Aorta (tissue), 5 donors: Measurements from ENCODE around the gene MARK2. TPM values are rescaled to one million over a fixed set of nuclear protein-coding genes. Genes with fewer than 3 reads are reported as not detected.

Experiments used
- ATAC-seq: fragments of 200-7000 bp; cut with Tn5 transposase; one replicate; pipeline ENCODE4 v1.9.1; 2022; ENCODE audit warnings: moderate library complexity; ENCODE audit not compliant: low FRiP score
- DNase-seq, 2 donors: peaks; one replicate each; pipeline ENCODE4 v3.0.0-alpha.2; 2020
- H3K27ac ChIP-seq, 2 donors: one replicate each; pipeline ENCODE4 v1.5.1; 2013; ENCODE audit warnings: low read length in 2 of 2, mild to moderate bottlenecking in 2 of 2, moderate library complexity in 2 of 2, control low read depth in 1 of 2, inconsistent platforms in 1 of 2, low read depth in 1 of 2
- H3K27me3 ChIP-seq, 2 donors: one replicate each; pipeline ENCODE4 v1.6.1; 2013; ENCODE audit warnings: control low read depth in 1 of 2, low read length in 1 of 2, mild to moderate bottlenecking in 1 of 2, moderate library complexity in 1 of 2; ENCODE audit not compliant: insufficient read depth in 2 of 2, control insufficient read depth in 1 of 2
- H3K36me3 ChIP-seq, 2 donors: one replicate each; pipeline ENCODE4 v1.6.1; 2013; ENCODE audit warnings: control low read depth in 1 of 2, low read length in 1 of 2, mild to moderate bottlenecking in 1 of 2; ENCODE audit not compliant: insufficient read depth in 2 of 2, control insufficient read depth in 1 of 2
- H3K4me1 ChIP-seq, 2 donors: one replicate each; pipeline ENCODE4 v1.6.1; 2013; ENCODE audit warnings: low read length in 2 of 2, control low read depth in 1 of 2, mild to moderate bottlenecking in 1 of 2, moderate library complexity in 1 of 2; ENCODE audit not compliant: insufficient read depth in 2 of 2, control insufficient read depth in 1 of 2
- H3K4me3 ChIP-seq, 2 donors: one replicate each; pipeline ENCODE4 v1.5.1; 2013; ENCODE audit warnings: low read length in 2 of 2, control low read depth in 1 of 2, mild to moderate bottlenecking in 1 of 2
- H3K9me3 ChIP-seq: one replicate; pipeline ENCODE4 v1.6.1; 2013; ENCODE audit warnings: mild to moderate bottlenecking, low read length; ENCODE audit not compliant: control insufficient read depth
- WGBS, 2 donors: extraction: QIAGEN DNeasy Blood & Tissue Kit; methylation state at CpG; one replicate each; pipeline ENCODE4 v1.1.7; 2013; 5-methylcytosine and 5-hydroxymethylcytosine counted together
- intact Hi-C, 2 donors: fragments of 100-400 bp; cut with DNase I; formaldehyde crosslinking; loops; one replicate each; pipeline versions ENCODE4 v1.14.2 to v1.15.0; 2022
- polyA plus RNA-seq, 2 donors: library from polyadenylated mRNA; stranded (reverse); fragments of 200-250 nt; gene quantifications; one replicate each; pipeline ENCODE4 v1.2.3, GENCODE V29; 2013
- total RNA-seq, 2 donors: library from RNA; stranded (reverse); fragmentation: NEBNext Ultra II Directional; extraction: Animal tissue kit (Norgen Biotek cat#: 25700); gene quantifications; one replicate each; pipeline ENCODE4 v1.2.1, GENCODE V29; 2021
- donor health status: healthy with polysubstance abuse.
- donor health status: Bipolar disorder and iron deficiency.
- donor health status: DM: no; HTN: no; CAD: no.
- donor health status: DM: no; HTN: no; CAD: no.
- donor health status: DM: yes; HTN: yes; CAD: no.

Gene MARK2
- total and polyA plus RNA-seq, 4 donors, result 8.1 to 32.5 (median 18.9) TPM

GRCh38 chr11:63835158-63835545 lies 3.8 kb upstream of the MARK2 start:
- ATAC-seq, result no peak
- WGBS, 2 donors, result 76 to 77% methylated on average over 6 of the region's 6 CpGs
- Histone ChIP-seq H3K27me3 (no peaks in the 10 kb centered on the region), H3K36me3 (no peaks in the 10 kb centered on the region), H3K4me3 (no peak overlapping the region), H3K9me3 (no peaks in the 10 kb centered on the region), H3K4me1 (no peaks in the 10 kb centered on the region), H3K27ac (no peak overlapping the region)
- DNase-seq, result peak in 1 of 2 donors; percentile 44
- intact Hi-C loops, result loop anchor here (5.0 kb wide), 2 partner anchors 37 to 317 kb away; no protein-coding TSS in a partner anchor

GRCh38 chr11:63837027-63837688 lies 1.8 kb upstream of the MARK2 start:
- 14 to 15% methylated on average over 5 of the region's 5 CpGs for WGBS, 2 donors
- peaks cover 0 to 6% of the 10 kb centered on the region in 2 donors for H3K4me1 ChIP-seq
- H3K4me3 ChIP-seq, result no peak overlapping the region
- no peaks in the 10 kb centered on the region for H3K27me3 ChIP-seq
- intact Hi-C loops, result loop anchor here (1.0 to 5.0 kb wide), 3 partner anchors 35 to 315 kb away; no protein-coding TSS in a partner anchor
- no peaks in the 10 kb centered on the region for H3K9me3 ChIP-seq
- peak; percentile 79 to 84 for DNase-seq
- peak; percentile 59 for ATAC-seq
- no peak overlapping the region for H3K27ac ChIP-seq
- H3K36me3 ChIP-seq, result no peaks in the 10 kb centered on the region

- Histone ChIP-seq H3K4me1 (peaks cover 0 to 6% of the 10 kb centered on the region in 2 donors), H3K27me3 (no peaks in the 10 kb centered on the region), H3K9me3 (no peaks in the 10 kb centered on the region), H3K4me3 (no peak overlapping the region), H3K36me3 (no peaks in the 10 kb centered on the region), H3K27ac (peak overlapping the region in 1 of 2 donors; percentile 93)
- WGBS, 2 donors, result 51 to 55% methylated on average over 5 of the region's 5 CpGs
- DNase-seq, result peak; percentile 59 to 67
- ATAC-seq, result no peak
- intact Hi-C loops, result loop anchor here (1.0 to 5.0 kb wide), 4 partner anchors 35 to 315 kb away; partner anchors contain the start of gene NAA40 (in 1 of the 2)
Observed at GRCh38 chr11:63837739-63838138, 1.2 kb upstream of the MARK2 start.

GRCh38 chr11:63838150-63838677 lies 696 bp upstream of the MARK2 start:
- intact Hi-C loops, result loop anchor here (2.0 to 5.0 kb wide), 3 partner anchors 34 to 314 kb away; partner anchors contain the start of gene NAA40 (in 1 of the 2)
- H3K27ac ChIP-seq, result peak overlapping the region in 1 of 2 donors; percentile 93
- no peaks in the 10 kb centered on the region for H3K36me3 ChIP-seq
- no peak for ATAC-seq
- peaks cover 0 to 6% of the 10 kb centered on the region in 2 donors for H3K4me1 ChIP-seq
- peak overlapping the region in 1 of 2 donors; percentile 33 for H3K4me3 ChIP-seq
- DNase-seq, result peak; percentile 68 to 79
- H3K9me3 ChIP-seq, result no peaks in the 10 kb centered on the region
- H3K27me3 ChIP-seq, result no peaks in the 10 kb centered on the region
- 18 to 19% methylated on average over 18 of the region's 18 CpGs for WGBS, 2 donors

GRCh38 chr11:63839508-63840355 lies 822 bp downstream of the MARK2 start:
- Histone ChIP-seq H3K9me3 (no peaks in the 10 kb centered on the region), H3K27ac (peak overlapping the region in 1 of 2 donors; percentile 16), H3K4me3 (peak overlapping the region; percentile 86 to 89), H3K4me1 (peaks cover 0 to 6% of the 10 kb centered on the region in 2 donors), H3K27me3 (no peaks in the 10 kb centered on the region), H3K36me3 (peaks cover 0 to 2% of the 10 kb centered on the region in 2 donors)
- WGBS, 2 donors, result 0 to 1% methylated on average over 38 to 40 of the region's 40 CpGs
- DNase-seq (peak; percentile 66 to 80), ATAC-seq (no peak)
- intact Hi-C loops, result loop anchor here (2.0 to 10.0 kb wide), 4 partner anchors 33 to 313 kb away; partner anchors contain the start of genes NAA40 (in 1 of the 2) and ZFTA (in 1 of the 2)

GRCh38 chr11:63840356-63841060 lies 1.6 kb downstream of the MARK2 start:
- Histone ChIP-seq H3K4me1 (peaks cover 0 to 6% of the 10 kb centered on the region in 2 donors), H3K4me3 (peak overlapping the region; percentile 86 to 89), H3K9me3 (no peaks in the 10 kb centered on the region), H3K36me3 (peaks cover 0 to 2% of the 10 kb centered on the region in 2 donors), H3K27me3 (no peaks in the 10 kb centered on the region), H3K27ac (peak overlapping the region in 1 of 2 donors; percentile 10)
- 2% methylated on average over 13 of the region's 13 CpGs for WGBS, 2 donors
- DNase-seq (peak in 1 of 2 donors; percentile 30), ATAC-seq (no peak)
- intact Hi-C loops, result loop anchor here in 1 of 2 donors (10.0 kb wide), 1 partner anchor 76 kb away; the partner anchor contains the start of gene ZFTA

- H3K27me3 ChIP-seq, result no peaks in the 10 kb centered on the region
- WGBS, 2 donors, result 5 to 6% methylated on average over 3 of the region's 3 CpGs
- H3K4me3 ChIP-seq, result no peak overlapping the region
- ATAC-seq, result no peak
- peaks cover 0 to 6% of the 10 kb centered on the region in 2 donors for H3K4me1 ChIP-seq
- H3K27ac ChIP-seq, result peak overlapping the region in 1 of 2 donors; percentile 74
- intact Hi-C loops, result loop anchor here in 1 of 2 donors (10.0 kb wide), 1 partner anchor 77 kb away; the partner anchor contains the start of gene ZFTA
- DNase-seq, result peak in 1 of 2 donors; percentile 77
- H3K9me3 ChIP-seq, result no peaks in the 10 kb centered on the region
- H3K36me3 ChIP-seq, result peaks cover 0 to 2% of the 10 kb centered on the region in 2 donors
Observed at GRCh38 chr11:63841554-63841953, 2.6 kb downstream of the MARK2 start.
